ENCODE measurements around the gene RASSF8. TPM values are rescaled to one million over a fixed set of nuclear protein-coding genes. Genes with fewer than 3 reads are reported as not detected.
A peak's percentile ranks its signal among the peaks of the same experiment; 100 is the strongest.

RASSF8 gene
- polyA plus RNA-seq, 1 experiment, result 25.5 TPM

DNA sequence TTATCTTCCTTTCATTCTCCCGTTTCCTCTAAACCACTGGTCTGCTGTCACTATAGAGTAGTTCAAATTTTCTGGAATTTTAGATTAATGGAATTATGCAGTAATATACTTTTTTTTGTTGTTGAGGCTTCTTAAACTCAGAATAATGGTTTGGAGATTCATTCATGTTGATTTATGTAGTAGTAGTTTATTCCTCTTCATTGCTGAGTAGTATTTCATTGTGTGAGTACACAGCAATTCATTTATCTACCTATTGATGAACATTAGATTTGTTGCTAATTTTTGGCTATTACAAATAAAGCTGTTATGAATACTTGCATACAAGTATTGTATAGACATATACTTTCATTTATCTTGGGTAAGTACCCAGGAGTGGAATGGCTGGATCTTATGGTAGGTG, 7.2 kb downstream of the RASSF8 start:
- POLR2A ChIA-PET, result no interaction called here
- Histone ChIP-seq H3K27ac (ENCODE audit: low read depth, low read length) (no peak overlapping the region), H3K4me3 (ENCODE audit: low read depth, low read length) (no peak overlapping the region), H3K27me3 (ENCODE audit: control insufficient read depth, insufficient read depth, low read length) (no peaks in the 10 kb centered on the region), H3K9me3 (ENCODE audit: control insufficient read depth, insufficient read depth, low read length) (no peaks in the 10 kb centered on the region)
- CTCF ChIA-PET, result no interaction called here
- no peak for DNase-seq (ENCODE audit: low read depth, low spot score)
- TF ChIP-seq, protein P1, sequence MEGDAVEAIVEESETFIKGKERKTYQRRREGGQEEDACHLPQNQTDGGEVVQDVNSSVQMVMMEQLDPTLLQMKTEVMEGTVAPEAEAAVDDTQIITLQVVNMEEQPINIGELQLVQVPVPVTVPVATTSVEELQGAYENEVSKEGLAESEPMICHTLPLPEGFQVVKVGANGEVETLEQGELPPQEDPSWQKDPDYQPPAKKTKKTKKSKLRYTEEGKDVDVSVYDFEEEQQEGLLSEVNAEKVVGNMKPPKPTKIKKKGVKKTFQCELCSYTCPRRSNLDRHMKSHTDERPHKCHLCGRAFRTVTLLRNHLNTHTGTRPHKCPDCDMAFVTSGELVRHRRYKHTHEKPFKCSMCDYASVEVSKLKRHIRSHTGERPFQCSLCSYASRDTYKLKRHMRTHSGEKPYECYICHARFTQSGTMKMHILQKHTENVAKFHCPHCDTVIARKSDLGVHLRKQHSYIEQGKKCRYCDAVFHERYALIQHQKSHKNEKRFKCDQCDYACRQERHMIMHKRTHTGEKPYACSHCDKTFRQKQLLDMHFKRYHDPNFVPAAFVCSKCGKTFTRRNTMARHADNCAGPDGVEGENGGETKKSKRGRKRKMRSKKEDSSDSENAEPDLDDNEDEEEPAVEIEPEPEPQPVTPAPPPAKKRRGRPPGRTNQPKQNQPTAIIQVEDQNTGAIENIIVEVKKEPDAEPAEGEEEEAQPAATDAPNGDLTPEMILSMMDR (IDR thresholded peaks at IDR 0.05; ENCODE audit: low read depth, low read length), result no peak

DNA sequence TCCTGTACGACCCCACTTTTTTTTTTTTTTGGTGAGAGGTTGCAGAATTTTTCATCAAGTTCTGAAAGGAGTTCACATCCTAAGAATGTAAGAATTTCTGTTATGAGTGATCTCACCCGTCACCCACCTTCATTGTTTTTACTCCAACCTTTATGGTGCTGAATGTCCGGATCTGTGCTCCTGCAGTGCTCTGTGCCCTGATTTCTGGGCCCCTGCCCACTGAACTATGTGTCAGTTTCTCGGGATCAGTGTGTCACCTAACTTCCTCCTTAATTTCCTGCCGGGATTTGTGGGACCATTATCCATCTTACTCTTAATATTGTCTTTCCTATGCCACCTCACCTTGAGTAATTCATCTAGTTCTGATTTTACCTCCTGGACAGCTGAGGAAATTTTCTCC, 11.6 kb downstream of the RASSF8 start:
- no peak for DNase-seq (ENCODE audit: low read depth, low spot score)
- Histone ChIP-seq H3K9me3 (ENCODE audit: control insufficient read depth, insufficient read depth, low read length) (no peaks in the 10 kb centered on the region), H3K4me3 (ENCODE audit: low read depth, low read length) (no peak overlapping the region), H3K27ac (ENCODE audit: low read depth, low read length) (no peak overlapping the region), H3K27me3 (ENCODE audit: control insufficient read depth, insufficient read depth, low read length) (no peaks in the 10 kb centered on the region)
- ChIA-PET CTCF (no interaction called here), POLR2A (interaction anchor here (0.7 kb wide), 1 partner anchor 22 kb away, joined by 3 read pairs; no protein-coding TSS in a partner anchor)
- TF ChIP-seq, protein P1 (IDR thresholded peaks at IDR 0.05; ENCODE audit: low read depth, low read length), result no peak

GRCh38 chr12:25970916-25971653, 12.6 kb downstream of the RASSF8 start:
- H3K27ac ChIP-seq (ENCODE audit: low read depth, low read length), result no peak overlapping the region
- ChIA-PET POLR2A (no interaction called here), CTCF (interaction anchor here (0.7 to 1.0 kb wide), 4 partner anchors 21 to 548 kb away, joined by 3 to 4 read pairs (median 3); no protein-coding TSS in a partner anchor)

DNA sequence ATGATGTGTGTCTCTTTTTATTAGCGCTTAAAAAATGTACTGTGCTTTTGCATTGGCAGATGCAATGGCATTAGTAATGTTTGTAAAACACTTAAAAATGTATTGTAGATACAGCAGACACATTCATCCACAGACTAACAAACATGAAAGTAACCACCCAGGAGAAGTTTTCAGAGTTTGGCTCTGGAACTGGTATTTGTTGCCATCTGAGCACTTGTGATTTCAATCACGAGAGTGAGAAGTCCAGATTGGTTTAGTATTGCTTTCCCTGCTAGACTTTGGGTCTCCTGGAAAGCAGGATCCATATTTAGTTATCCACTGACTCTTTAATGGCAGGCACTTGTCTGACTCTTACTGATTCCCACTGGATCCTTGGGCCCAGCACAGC, 13.2 kb downstream of the RASSF8 start:
- H3K27me3 ChIP-seq (ENCODE audit: control insufficient read depth, insufficient read depth, low read length), result no peaks in the 10 kb centered on the region
- ChIA-PET CTCF (interaction anchor here (0.7 kb wide), 3 partner anchors 20 to 549 kb away, joined by 3 read pairs; no protein-coding TSS in a partner anchor), POLR2A (no interaction called here)
- DNase-seq (ENCODE audit: low read depth, low spot score), result no peak
- TF ChIP-seq, protein P1 (IDR thresholded peaks at IDR 0.05; ENCODE audit: low read depth, low read length), result no peak
- H3K9me3 ChIP-seq (ENCODE audit: control insufficient read depth, insufficient read depth, low read length), result no peaks in the 10 kb centered on the region
- no peak overlapping the region for H3K4me3 ChIP-seq (ENCODE audit: low read depth, low read length)
- no peak overlapping the region for H3K27ac ChIP-seq (ENCODE audit: low read depth, low read length)

More at GRCh38 chr12:25970916-25971653, 12.6 kb downstream of the RASSF8 start:
- Histone ChIP-seq H3K27me3 (ENCODE audit: control insufficient read depth, insufficient read depth, low read length) (no peaks in the 10 kb centered on the region), H3K4me3 (ENCODE audit: low read depth, low read length) (no peak overlapping the region), H3K9me3 (ENCODE audit: control insufficient read depth, insufficient read depth, low read length) (no peaks in the 10 kb centered on the region)
- TF ChIP-seq, protein P1 (IDR thresholded peaks at IDR 0.05; ENCODE audit: low read depth, low read length), result peak; percentile 38
- no peak for DNase-seq (ENCODE audit: low read depth, low spot score)

DNA sequence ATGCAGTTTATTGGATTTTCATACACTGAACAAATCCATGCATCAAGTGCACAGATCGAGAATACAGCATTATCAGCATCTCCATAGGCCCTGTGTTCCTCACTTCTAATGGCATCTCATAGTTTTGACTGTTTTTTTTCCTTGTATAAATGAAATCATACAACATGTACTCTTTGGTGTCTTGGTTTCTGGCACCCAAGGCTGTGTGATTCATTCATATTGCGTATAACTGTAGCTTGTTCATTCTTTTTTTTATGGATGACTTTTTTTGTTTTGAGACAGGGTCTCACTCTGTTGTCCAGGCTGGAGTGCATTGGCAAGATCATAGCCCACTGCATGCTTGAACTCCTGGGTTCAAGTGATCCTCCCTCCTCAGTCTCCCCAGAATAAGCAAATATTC, 14.3 kb downstream of the RASSF8 start:
- TF ChIP-seq, protein P1 (IDR thresholded peaks at IDR 0.05; ENCODE audit: low read depth, low read length), result no peak
- POLR2A ChIA-PET, result no interaction called here
- Histone ChIP-seq H3K27me3 (ENCODE audit: control insufficient read depth, insufficient read depth, low read length) (no peaks in the 10 kb centered on the region), H3K4me3 (ENCODE audit: low read depth, low read length) (no peak overlapping the region), H3K9me3 (ENCODE audit: control insufficient read depth, insufficient read depth, low read length) (no peaks in the 10 kb centered on the region), H3K27ac (ENCODE audit: low read depth, low read length) (no peak overlapping the region)
- no peak for DNase-seq (ENCODE audit: low read depth, low spot score)
- CTCF ChIA-PET, result no interaction called here

Measured in AG04450 (cell line).